Suppressor macrophage treated with lipopolysaccharide for 1 hour (primary cell): Measurements from ENCODE around the gene DUOXA2.
A peak's percentile ranks its signal among the peaks of the same experiment; 100 is the strongest.

Experiments used
- DNase-seq, 3 donors: peaks; one replicate each; pipeline ENCODE4 v3.0.0-alpha.2; 2020 to 2022

The DUOXA2 gene

DNA sequence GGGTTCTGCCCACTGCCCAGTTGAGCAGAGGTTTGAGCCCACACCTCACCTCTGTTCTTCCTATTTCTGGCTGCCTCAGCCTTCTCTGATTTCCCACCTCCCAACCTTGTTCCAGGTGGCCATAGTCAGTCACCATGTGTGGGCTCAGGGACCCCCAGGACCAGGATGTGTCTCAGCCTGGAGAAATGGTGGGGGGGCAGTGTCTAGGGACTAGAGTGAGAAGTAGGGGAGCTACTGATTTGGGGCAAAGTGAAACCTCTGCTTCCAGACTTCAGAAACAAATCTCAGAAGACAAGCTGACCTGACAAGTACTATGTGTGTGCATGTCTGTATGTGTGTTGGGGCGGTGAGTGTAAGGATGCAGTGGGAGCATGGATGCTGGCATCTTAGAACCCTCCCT lies 50.8 kb downstream of the DUOXA2 start:
- DNase-seq = no peak

DNA sequence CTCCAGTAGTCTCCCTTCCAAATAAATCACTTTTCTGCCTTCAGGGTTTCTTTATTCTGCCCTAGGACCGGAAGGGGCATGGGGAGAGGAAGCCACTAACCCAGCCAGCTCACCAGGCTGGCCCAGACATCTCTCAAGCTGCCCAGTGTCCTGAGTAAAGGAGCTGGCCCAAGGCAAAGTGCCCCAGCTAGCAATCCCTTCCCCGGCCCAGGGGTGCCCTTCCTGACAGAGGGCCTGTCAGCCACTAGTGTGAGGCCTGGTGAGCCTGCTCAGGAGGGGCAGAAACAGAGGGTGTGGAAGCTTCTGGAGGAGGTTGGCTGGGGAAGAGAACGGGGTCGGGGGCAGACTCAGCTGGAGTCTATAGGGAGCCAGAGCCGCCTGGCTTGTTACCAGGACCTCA lies 51.4 kb downstream of the DUOXA2 start:
- no peak for DNase-seq

DNA sequence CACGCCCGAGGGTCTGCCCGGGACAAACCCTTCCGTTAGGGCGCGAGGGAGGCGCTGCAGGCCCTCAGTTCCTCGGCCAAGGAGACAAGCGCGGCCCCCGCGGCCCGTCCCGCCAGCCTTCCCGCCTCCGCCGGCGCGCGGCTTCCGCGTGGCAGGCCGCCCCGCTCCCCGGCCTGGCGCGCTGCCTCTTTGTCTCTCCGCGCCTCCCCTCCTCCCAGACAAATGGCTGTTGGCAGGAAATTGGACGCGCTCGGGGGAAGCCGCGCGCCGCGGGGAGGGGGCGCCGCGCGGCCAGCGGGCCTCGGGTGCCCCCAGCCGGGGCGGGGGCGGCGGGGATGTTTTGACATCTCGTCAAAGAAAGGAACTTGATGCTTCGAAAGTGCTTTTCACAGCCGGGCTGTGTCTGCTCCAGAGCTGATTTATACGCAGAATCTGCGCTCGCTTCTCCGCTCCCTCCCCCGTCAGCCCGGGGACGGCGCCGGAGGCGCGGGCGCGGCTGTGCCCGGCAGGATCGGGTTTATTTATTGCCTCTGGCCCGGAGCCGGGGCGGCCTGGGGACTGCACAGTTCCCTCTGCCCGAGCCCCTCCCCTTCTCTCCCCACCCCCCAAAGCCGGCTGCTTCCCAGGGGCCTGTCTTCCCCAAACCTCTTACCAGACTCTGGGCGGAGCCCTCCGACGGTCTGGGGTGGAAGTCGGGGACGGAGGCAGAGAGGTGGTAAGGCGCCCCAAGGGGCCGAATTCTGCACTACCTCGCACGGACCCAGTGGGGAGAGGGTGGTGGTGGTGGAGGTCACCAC lies 52.9 kb downstream of the DUOXA2 start:
- DNase-seq = peak; percentile 89 to 93 (median 90)

DNA sequence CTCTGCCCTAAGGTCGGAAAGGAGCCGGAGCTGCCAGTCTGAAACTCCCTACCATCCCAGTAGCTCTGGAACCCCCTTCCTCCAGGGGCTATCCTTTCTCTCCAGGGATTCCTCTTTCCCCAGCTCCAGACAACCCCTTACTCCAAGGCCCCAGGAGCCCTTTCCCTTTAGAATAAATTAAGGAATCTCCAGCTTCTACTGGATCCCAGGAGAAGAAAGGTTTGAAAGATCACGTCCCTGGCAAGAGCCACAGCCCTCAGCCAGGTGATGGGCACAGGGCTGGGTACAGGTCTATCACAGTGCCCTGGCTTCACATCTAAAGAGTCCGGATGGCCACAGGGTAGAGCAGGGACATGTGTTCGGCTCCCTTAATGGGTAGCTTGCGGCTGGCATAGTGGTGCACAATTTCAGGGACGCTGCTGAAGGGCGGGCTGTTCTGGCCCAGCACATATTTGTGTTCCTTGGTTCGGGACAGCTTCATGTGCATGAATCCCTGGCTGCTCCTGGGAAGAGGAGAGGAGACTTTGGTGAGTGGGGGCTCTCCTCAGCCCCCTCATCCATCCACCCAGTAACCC lies 53.6 kb downstream of the DUOXA2 start:
- no peak for DNase-seq
